H1 (cell line): ENCODE measurements around the gene EFEMP2. TPM values are rescaled to one million over a fixed set of nuclear protein-coding genes. Genes with fewer than 3 reads are reported as not detected.

Source experiments
- CTCF ChIA-PET: fragments of 300-600 bp; sonication (Branson Sonifier 250); formaldehyde crosslinking; loops from one replicate; lab custom pipeline; 2021; ENCODE audit not compliant: partially characterized antibody; lab: Charles Lee
- POLR2A ChIA-PET: fragments of 300-600 bp; sonication (Branson Sonifier 250); formaldehyde crosslinking; loops from one replicate; lab custom pipeline; 2021; ENCODE audit warnings: inconsistent platforms; ENCODE audit not compliant: partially characterized antibody; lab: Charles Lee
- DNase-seq, 2 experiments: peaks; one replicate each; pipeline versions ENCODE4 v3.0.0 to v3.0.0-alpha.2; 2010 to 2022; ENCODE audit warnings: low spot score in 2 of 2, low read depth in 1 of 2, mixed read lengths in 1 of 2
- FAIRE-seq: peaks from 2 replicates; lab custom pipeline; 2011; peaks lifted over from hg19 to GRCh38; lab: Jason Lieb, UNC
- H2AFZ ChIP-seq: 2 replicates; pipeline ENCODE4 v1.8.1; 2012; ENCODE audit warnings: low read length, inconsistent platforms
- H2AK5ac ChIP-seq: 2 replicates; pipeline ENCODE4 v1.6.1; 2013; ENCODE audit warnings: low read depth, low read length
- H2BK120ac ChIP-seq: replicated peaks from 2 replicates; pipeline ENCODE3; 2013; ENCODE audit warnings: low read depth, low read length, inconsistent platforms
- H2BK12ac ChIP-seq: 2 replicates; pipeline ENCODE4 v1.6.1; 2013; ENCODE audit warnings: low read depth, low read length
- H2BK15ac ChIP-seq: 2 replicates; pipeline ENCODE4 v1.6.1; 2013; ENCODE audit warnings: low read length
- H2BK20ac ChIP-seq: 2 replicates; pipeline ENCODE4 v1.6.1; 2013; ENCODE audit warnings: low read length
- H2BK5ac ChIP-seq: 2 replicates; pipeline ENCODE4 v1.6.1; 2013; ENCODE audit warnings: low read depth, low read length
- H3K14ac ChIP-seq: 2 replicates; pipeline ENCODE4 v1.6.1; 2013; ENCODE audit warnings: inconsistent platforms; ENCODE audit not compliant: insufficient read length
- H3K18ac ChIP-seq: 2 replicates; pipeline ENCODE4 v1.6.1; 2013; ENCODE audit warnings: low read length; ENCODE audit errors: extremely low read depth
- H3K23ac ChIP-seq: 2 replicates; pipeline ENCODE4 v1.6.1; 2013; ENCODE audit warnings: inconsistent platforms; ENCODE audit not compliant: insufficient read length
- H3K23me2 ChIP-seq: 2 replicates; pipeline ENCODE4 v1.6.1; 2013; ENCODE audit warnings: low read depth, low read length
- H3K27ac ChIP-seq: 2 replicates; pipeline ENCODE4 v1.6.1; 2011; ENCODE audit warnings: low read depth, low read length, inconsistent platforms
- H3K27me3 ChIP-seq, 4 experiments: replicated peaks in 1 of 4; 1 replicate in 1 of 4; 2 replicates in 3 of 4; pipeline versions ENCODE4 v1.6.1 to v1.8.1; 2011 to 2013; ENCODE audit warnings: low read length in 3 of 4, mild to moderate bottlenecking in 3 of 4, inconsistent platforms in 2 of 4, mixed read lengths in 2 of 4, moderate library complexity in 1 of 4; ENCODE audit not compliant: control insufficient read depth in 3 of 4, insufficient read depth in 3 of 4; ENCODE audit errors: extremely low read depth in 1 of 4
- H3K36me3 ChIP-seq, 4 experiments: 2 replicates each; pipeline versions ENCODE4 v1.6.1 to v1.8.1; 2011 to 2013; ENCODE audit warnings: mild to moderate bottlenecking in 4 of 4, low read length in 3 of 4, moderate library complexity in 2 of 4, control low read depth in 1 of 4, inconsistent platforms in 1 of 4; ENCODE audit not compliant: insufficient read depth in 4 of 4, control insufficient read depth in 2 of 4
- H3K4ac ChIP-seq: replicated peaks from 2 replicates; pipeline ENCODE3; 2013; ENCODE audit warnings: low read length, low read depth, mixed read lengths, inconsistent platforms; ENCODE audit not compliant: insufficient read length
- H3K4me1 ChIP-seq, 4 experiments: replicated peaks in 1 of 4; 1 replicate in 1 of 4; 2 replicates in 3 of 4; pipeline versions ENCODE4 v1.6.1 to v1.8.1; 2011 to 2013; ENCODE audit warnings: low read length in 3 of 4, inconsistent platforms in 2 of 4, mixed read lengths in 1 of 4; ENCODE audit not compliant: insufficient read depth in 4 of 4, control insufficient read depth in 3 of 4
- H3K4me2 ChIP-seq, 2 experiments: 2 replicates each; pipeline versions ENCODE4 v1.6.1 to v1.8.1; 2011 to 2013; ENCODE audit warnings: low read depth in 2 of 2, low read length in 2 of 2, control low read depth in 1 of 2, inconsistent platforms in 1 of 2, mild to moderate bottlenecking in 1 of 2; ENCODE audit not compliant: insufficient read depth in 1 of 2
- H3K4me3 ChIP-seq, 4 experiments: fragments of 200-600, 300-600 bp in 1 of 4; sonication (generic), shearing (Covaris generic), sonication (Bioruptor Twin) in 1 of 4; 2 replicates each; pipeline versions ENCODE4 v1.5.1 to v1.8.1; 2011 to 2016; ENCODE audit warnings: low read length in 4 of 4, low read depth in 3 of 4, control low read depth in 2 of 4, inconsistent platforms in 2 of 4, mild to moderate bottlenecking in 2 of 4, mixed read lengths in 1 of 4, moderate library complexity in 1 of 4; ENCODE audit not compliant: insufficient read depth in 2 of 4; ENCODE audit errors: extremely low read depth in 1 of 4
- H3K56ac ChIP-seq: replicated peaks from 2 replicates; pipeline ENCODE3; 2013; ENCODE audit warnings: low read depth, mild to moderate bottlenecking, mixed read lengths, low read length, inconsistent platforms; ENCODE audit not compliant: insufficient read length
- H3K79me1 ChIP-seq: 2 replicates; pipeline ENCODE4 v1.6.1; 2013; ENCODE audit warnings: low read depth, low read length, control low read depth
- H3K79me2 ChIP-seq, 2 experiments: 2 replicates each; pipeline versions ENCODE4 v1.6.1 to v1.8.1; 2012 to 2013; ENCODE audit warnings: low read length in 2 of 2, mild to moderate bottlenecking in 2 of 2, inconsistent platforms in 1 of 2; ENCODE audit not compliant: insufficient read depth in 2 of 2, control insufficient read depth in 1 of 2
- H3K9ac ChIP-seq, 4 experiments: replicated peaks in 1 of 4; 1 replicate in 1 of 4; 2 replicates in 3 of 4; pipeline versions ENCODE4 v1.6.1 to v1.8.1; 2011 to 2013; ENCODE audit warnings: low read depth in 3 of 4, low read length in 3 of 4, control low read depth in 2 of 4, mild to moderate bottlenecking in 2 of 4, moderate library complexity in 2 of 4, inconsistent platforms in 1 of 4; ENCODE audit errors: extremely low read depth in 1 of 4
- H3K9me3 ChIP-seq, 2 experiments: 2 replicates each; pipeline versions ENCODE4 v1.6.1 to v1.8.1; 2012 to 2013; ENCODE audit warnings: mild to moderate bottlenecking in 2 of 2, moderate library complexity in 2 of 2, control low read depth in 1 of 2, inconsistent platforms in 1 of 2, low read depth in 1 of 2, low read length in 1 of 2, mixed read lengths in 1 of 2; ENCODE audit not compliant: insufficient read depth in 2 of 2
- H4K20me1 ChIP-seq, 2 experiments: replicated peaks in 1 of 2; 2 replicates each; pipeline versions ENCODE3 to v1.8.1; 2011 to 2013; ENCODE audit warnings: inconsistent platforms in 2 of 2, low read length in 2 of 2, mild to moderate bottlenecking in 1 of 2; ENCODE audit not compliant: insufficient read depth in 2 of 2, control insufficient read depth in 1 of 2
- H4K5ac ChIP-seq: 2 replicates; pipeline ENCODE4 v1.6.1; 2013; ENCODE audit warnings: low read length, low read depth, mixed read lengths, inconsistent platforms; ENCODE audit not compliant: insufficient read length
- H4K8ac ChIP-seq: 2 replicates; pipeline ENCODE4 v1.8.0; 2013; ENCODE audit warnings: mild to moderate bottlenecking, moderate library complexity, low read length, inconsistent platforms; ENCODE audit not compliant: insufficient read depth; ENCODE audit errors: extremely low read depth
- H4K91ac ChIP-seq: replicated peaks from 2 replicates; pipeline ENCODE3; 2013; ENCODE audit warnings: low read length, mixed read lengths, inconsistent platforms; ENCODE audit not compliant: insufficient read length
- NRF1 ChIP-seq: IDR thresholded peaks from 2 replicates; pipeline ENCODE4 v1.6.1; 2011; ENCODE audit warnings: mild to moderate bottlenecking, low read depth, low read length, improper control_type of control experiment
- POLR2A ChIP-seq, 2 experiments: IDR thresholded peaks; 1 replicate in 1 of 2; 2 replicates in 1 of 2; pipeline ENCODE4 v1.6.1; 2011; ENCODE audit warnings: low read depth in 2 of 2, low read length in 2 of 2, mild to moderate bottlenecking in 2 of 2; ENCODE audit errors: control extremely low read depth in 1 of 2
- WGBS, 2 experiments: shearing (Covaris generic) in 1 of 2; methylation state at CpG; one replicate each; pipeline versions ENCODE4 v1.1.6 to v1.1.7; 2013 to 2015; ENCODE audit warnings: low lambda C conversion rate in 2 of 2, mixed read lengths in 2 of 2, inconsistent platforms in 1 of 2, low coverage in 1 of 2, missing lambda C conversion rate in 1 of 2; ENCODE audit not compliant: insufficient replicate concordance in 2 of 2, insufficient coverage in 1 of 2, insufficient read length in 1 of 2; ENCODE audit errors: extremely low coverage in 1 of 2, missing lambda C conversion rate in 1 of 2; 5-methylcytosine and 5-hydroxymethylcytosine counted together
- polyA plus RNA-seq, 7 experiments: library from polyadenylated mRNA; depleted of rRNA in 3 of 7; stranded (reverse) in 5 of 7; unstranded in 2 of 7; fragments of >200 nt in 5 of 7; fragments of 200-250 nt in 2 of 7; gene quantifications; 1 replicate in 5 of 7; 2 replicates in 1 of 7; 4 replicates in 1 of 7; pipeline versions ENCODE4 v1.2.1 to v1.2.3, GENCODE V29; 2011 to 2013; ENCODE audit warnings: missing spikeins in 2 of 7, mixed read lengths in 2 of 7
- total RNA-seq: library from RNA; stranded (reverse); fragmentation: NEBNext Ultra II Directional; extraction: Animal tissue kit (Norgen Biotek cat#: 25700); gene quantifications from 2 replicates; pipeline ENCODE4 v1.2.1, GENCODE V29; 2021
- TF ChIP-seq, protein P1 (sequence below): IDR thresholded peaks from 2 replicates; pipeline ENCODE4 v1.6.1; 2012; ENCODE audit warnings: low read length, inconsistent platforms

Gene EFEMP2
- total and polyA plus RNA-seq, 2 of the 8 experiments (the other 6 are each of a cell fraction or from before 2014, with no cell fraction given), result 8.8 to 17.2 TPM

GRCh38 chr11:65868907-65869306, 3.7 kb downstream of the EFEMP2 start:
- 79% methylated on average over 3 of the region's 3 CpGs; no CpG with 5 or more reads in 1 of the 2 experiments for WGBS, 2 experiments
- H3K18ac ChIP-seq, result no peak overlapping the region

More at GRCh38 chr11:65868907-65869306, 3.7 kb downstream of the EFEMP2 start:
- Histone ChIP-seq H3K9me3 (no peaks in the 10 kb centered on the region), H4K5ac (no peak overlapping the region), H3K9ac (no peak overlapping the region), H4K8ac (no peak overlapping the region), H2AFZ (no peak overlapping the region), H3K4me3 (no peak overlapping the region), H2BK120ac (no peak overlapping the region), H3K36me3 (peaks cover 0 to 14% (median 9%) of the 10 kb centered on the region in 4 experiments), H3K79me1 (no peaks in the 10 kb centered on the region; the same call in 1 of the 2 replicates), H3K14ac (no peak overlapping the region), H2AK5ac (no peak overlapping the region), H3K23ac (no peak overlapping the region), H4K20me1 (peaks cover 0 to 2% of the 10 kb centered on the region in 2 experiments), H2BK15ac (no peak overlapping the region), H3K27ac (no peak overlapping the region), H3K4me1 (peaks cover 0 to 10% (median 3%) of the 10 kb centered on the region in 4 experiments; a peak in 5 of 7 replicates), H3K4ac (no peak overlapping the region), H3K4me2 (no peak overlapping the region; a peak in 1 of 4 replicates), H2BK5ac (no peak overlapping the region), H3K23me2 (peaks cover 9% of the 10 kb centered on the region; the same call in 1 of the 2 replicates), H4K91ac (no peak overlapping the region), H3K79me2 (no peaks in the 10 kb centered on the region), H2BK12ac (no peak overlapping the region), H2BK20ac (no peak overlapping the region), H3K27me3 (peaks cover 0 to 32% (median 15%) of the 10 kb centered on the region in 4 experiments; a peak in 4 of 7 replicates), H3K56ac (no peak overlapping the region)
- POLR2A ChIA-PET, result interaction anchor here (1.2 to 39.7 kb wide), 6 partner anchors 6 to 139 kb away, joined by 4 to 1071 read pairs (median 6); partner anchors contain the start of genes BANF1, CCDC85B, CFL1 and CTSW
- CTCF ChIA-PET, result interaction anchor here (0.7 to 8.9 kb wide), 9 partner anchors 9 to 143 kb away, joined by 3 to 210 read pairs (median 5); partner anchors contain the start of genes CCDC85B, CFL1, CST6 and CTSW
- FAIRE-seq, result no peak
- TF ChIP-seq POLR2A (IDR thresholded peaks at IDR 0.05; ENCODE audit: control extremely low read depth in 1 of 2, low read depth in 2 of 2, low read length in 2 of 2) (peak in 1 of 2 experiments; percentile 9; a peak in 1 of 3 replicates), NRF1 (no peak)
- TF ChIP-seq, protein P1, sequence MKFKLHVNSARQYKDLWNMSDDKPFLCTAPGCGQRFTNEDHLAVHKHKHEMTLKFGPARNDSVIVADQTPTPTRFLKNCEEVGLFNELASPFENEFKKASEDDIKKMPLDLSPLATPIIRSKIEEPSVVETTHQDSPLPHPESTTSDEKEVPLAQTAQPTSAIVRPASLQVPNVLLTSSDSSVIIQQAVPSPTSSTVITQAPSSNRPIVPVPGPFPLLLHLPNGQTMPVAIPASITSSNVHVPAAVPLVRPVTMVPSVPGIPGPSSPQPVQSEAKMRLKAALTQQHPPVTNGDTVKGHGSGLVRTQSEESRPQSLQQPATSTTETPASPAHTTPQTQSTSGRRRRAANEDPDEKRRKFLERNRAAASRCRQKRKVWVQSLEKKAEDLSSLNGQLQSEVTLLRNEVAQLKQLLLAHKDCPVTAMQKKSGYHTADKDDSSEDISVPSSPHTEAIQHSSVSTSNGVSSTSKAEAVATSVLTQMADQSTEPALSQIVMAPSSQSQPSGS, result no peak
- no peak for DNase-seq
